GM10266 (cell line): ENCODE data around the gene STAT4.

Source experiments
- DNase-seq: peaks from one replicate; pipeline ENCODE4 v3.0.0; 2012; ENCODE audit errors: extremely low spot score
- CTCF ChIP-seq: IDR thresholded peaks from 2 replicates; pipeline ENCODE4 v1.5.1; 2012; ENCODE audit warnings: mild to moderate bottlenecking, low read depth; ENCODE audit not compliant: control insufficient read depth, insufficient read depth; ENCODE audit errors: missing control alignments

Gene STAT4

GRCh38 chr2:191180713-191181112 is 29.9 kb upstream of the STAT4 start:
- TF ChIP-seq CTCF, result no peak
- DNase-seq, result no peak

- no peak for TF ChIP-seq CTCF
- DNase-seq, result no peak
Measured at GRCh38 chr2:191180276-191180675, 29.5 kb upstream of the STAT4 start.

GRCh38 chr2:191178806-191179514 is 28.2 kb upstream of the STAT4 start:
- TF ChIP-seq CTCF, result no peak
- no peak for DNase-seq

- TF ChIP-seq CTCF, result no peak
- no peak for DNase-seq
Measured at GRCh38 chr2:191177751-191178736, 27.2 kb upstream of the STAT4 start.

- no peak for DNase-seq
- TF ChIP-seq CTCF, result no peak
Measured at GRCh38 chr2:191176801-191177438, 26.1 kb upstream of the STAT4 start.

GRCh38 chr2:191176305-191176704 is 25.5 kb upstream of the STAT4 start:
- no peak for DNase-seq
- no peak for TF ChIP-seq CTCF
